LNCAP (cell line): ENCODE data around the gene EVC2.

Source experiments
- CTCF ChIP-seq: fragments of 450-650 bp; IDR thresholded peaks from 2 replicates; pipeline ENCODE4 v1.5.1; 2017; ENCODE audit warnings: mild to moderate bottlenecking

Gene EVC2

GRCh38 chr4:5631352-5632065 lies 76.8 kb downstream of the EVC2 start:
- TF ChIP-seq CTCF: no peak

- TF ChIP-seq CTCF: no peak
Observed at GRCh38 chr4:5630762-5631161, 77.6 kb downstream of the EVC2 start.

GRCh38 chr4:5629542-5629941 lies 78.8 kb downstream of the EVC2 start:
- no peak for TF ChIP-seq CTCF

GRCh38 chr4:5626913-5627312 lies 81.4 kb downstream of the EVC2 start:
- no peak for TF ChIP-seq CTCF

- TF ChIP-seq CTCF: no peak
Observed at GRCh38 chr4:5622596-5622995, 85.8 kb downstream of the EVC2 start.

- no peak for TF ChIP-seq CTCF
Observed at GRCh38 chr4:5619913-5620625, 88.3 kb downstream of the EVC2 start.

GRCh38 chr4:5618051-5618960 lies 90.1 kb downstream of the EVC2 start:
- TF ChIP-seq CTCF: no peak
